ENCODE results near the gene DNAH1. TPM values are rescaled to one million over a fixed set of nuclear protein-coding genes. Genes with fewer than 3 reads are reported as not detected.

Gene DNAH1
- total RNA-seq, 2 donors from 2014 or later, result 24.3 to 35.4 TPM

DNA sequence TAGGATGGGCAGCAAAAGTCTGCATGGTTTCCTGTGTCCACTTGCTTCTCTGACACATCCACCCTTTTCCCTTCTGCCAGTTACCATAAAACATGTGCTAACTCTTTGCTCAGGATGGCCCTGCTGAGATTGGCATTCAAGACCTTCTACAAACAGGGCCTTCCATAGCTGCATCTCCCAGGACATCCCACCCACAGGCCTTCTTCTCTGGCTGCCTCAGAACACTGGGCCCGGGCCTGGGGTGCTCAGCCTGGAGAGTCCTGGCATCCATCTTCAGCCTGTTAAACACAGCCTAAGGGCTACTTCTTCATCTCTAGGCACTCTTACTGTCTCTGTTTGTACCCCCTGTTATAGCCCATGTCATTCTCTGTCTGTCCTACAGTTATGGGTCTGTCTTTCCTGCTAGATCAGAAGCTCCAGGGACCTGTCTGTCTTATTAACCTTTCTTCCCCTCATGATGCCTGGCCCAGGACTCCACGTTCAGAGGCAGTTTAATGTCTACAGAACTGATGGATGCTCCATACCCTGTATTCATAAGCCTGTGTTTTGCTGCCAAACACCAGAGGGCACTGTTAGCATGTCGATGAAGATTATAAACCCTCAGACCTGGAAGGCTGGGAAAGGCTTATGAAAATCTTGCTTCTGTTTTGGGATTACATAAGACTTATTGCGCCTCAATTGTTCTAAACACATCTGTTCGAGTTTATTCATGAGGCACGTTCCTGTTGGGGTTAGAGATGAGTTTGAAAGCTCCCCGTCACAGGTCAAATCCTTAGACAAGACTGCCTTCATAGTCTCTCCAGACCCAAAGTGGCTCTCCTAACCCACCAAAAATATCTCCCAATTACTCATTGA, 112.3 kb downstream of the DNAH1 start:
- Mint-ChIP-seq H3K27ac (no peak overlapping the region), H3K4me1 (ENCODE audit: low read depth in 2 of 2) (no peaks in the 10 kb centered on the region), H3K27me3 (peaks cover 0 to 3% of the 10 kb centered on the region in 2 donors), H3K4me3 (no peak overlapping the region), H3K36me3 (no peaks in the 10 kb centered on the region), H3K9me3 (no peaks in the 10 kb centered on the region)
- DNase-seq (ENCODE audit: low spot score) (peak; percentile 55), ATAC-seq (peak; percentile 62 to 68)

DNA sequence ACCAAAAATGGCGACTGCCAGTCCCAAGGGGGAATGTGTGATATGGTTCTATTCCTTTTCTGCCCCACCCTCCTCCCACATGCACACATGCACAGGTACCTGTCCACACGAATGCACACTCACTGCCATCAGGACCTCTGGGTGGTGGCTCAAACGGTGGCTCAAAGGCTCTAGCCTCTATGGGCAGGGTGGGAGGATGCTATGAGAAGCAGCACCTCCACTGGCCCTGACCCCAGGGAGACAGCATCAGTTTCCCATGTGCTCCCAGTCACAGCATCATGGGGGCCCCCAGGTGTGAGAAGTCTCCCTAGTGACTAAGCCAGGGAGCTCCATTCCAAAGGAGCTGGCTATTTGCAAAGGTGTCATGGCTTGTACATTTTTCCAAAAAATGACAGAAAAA, 112.9 kb downstream of the DNAH1 start:
- ATAC-seq, result no peak
- H3K9me3 Mint-ChIP-seq, result no peaks in the 10 kb centered on the region
- peaks cover 0 to 3% of the 10 kb centered on the region in 2 donors for H3K27me3 Mint-ChIP-seq
- no peak overlapping the region for H3K27ac Mint-ChIP-seq
- peak; percentile 38 for DNase-seq (ENCODE audit: low spot score)
- no peak overlapping the region for H3K4me3 Mint-ChIP-seq
- H3K4me1 Mint-ChIP-seq (ENCODE audit: low read depth in 2 of 2), result no peaks in the 10 kb centered on the region
- H3K36me3 Mint-ChIP-seq, result no peaks in the 10 kb centered on the region

DNA sequence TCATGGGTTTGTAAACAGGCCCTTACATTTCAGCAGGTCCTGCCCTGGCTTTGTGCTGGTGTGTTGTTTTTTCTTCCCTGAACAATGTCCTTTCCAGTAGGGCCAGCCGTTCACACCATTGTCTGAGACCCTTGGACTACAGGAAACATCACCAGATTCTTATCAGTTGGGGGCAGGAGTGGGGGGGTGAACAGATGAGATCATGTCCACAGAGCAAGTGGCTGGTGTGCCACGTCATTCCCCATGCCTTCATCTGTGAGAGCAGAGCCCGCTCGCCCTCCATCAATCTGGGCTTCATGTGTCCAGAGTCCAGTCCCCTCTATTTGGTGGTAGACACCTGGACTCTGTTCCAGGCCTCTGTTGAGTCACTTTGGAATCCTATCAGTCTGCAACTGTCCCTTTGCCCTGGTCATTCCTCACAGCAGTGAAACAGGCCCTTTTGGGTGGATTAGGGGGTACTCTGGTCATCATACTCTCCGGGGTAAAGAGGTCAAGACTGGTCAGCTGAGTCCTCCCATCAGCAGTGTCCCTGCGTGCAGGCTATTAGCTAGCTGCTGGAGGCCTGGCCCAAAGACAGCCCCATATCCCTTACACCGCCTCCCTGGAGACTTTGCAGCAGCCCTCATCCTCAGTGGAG, 113.8 kb downstream of the DNAH1 start:
- peaks cover 0 to 3% of the 10 kb centered on the region in 2 donors for H3K27me3 Mint-ChIP-seq
- peak; percentile 29 for DNase-seq (ENCODE audit: low spot score)
- no peak overlapping the region for H3K4me3 Mint-ChIP-seq
- no peak for ATAC-seq
- H3K27ac Mint-ChIP-seq, result no peak overlapping the region
- H3K9me3 Mint-ChIP-seq, result no peaks in the 10 kb centered on the region
- H3K36me3 Mint-ChIP-seq, result no peaks in the 10 kb centered on the region
- no peaks in the 10 kb centered on the region for H3K4me1 Mint-ChIP-seq (ENCODE audit: low read depth in 2 of 2)

DNA sequence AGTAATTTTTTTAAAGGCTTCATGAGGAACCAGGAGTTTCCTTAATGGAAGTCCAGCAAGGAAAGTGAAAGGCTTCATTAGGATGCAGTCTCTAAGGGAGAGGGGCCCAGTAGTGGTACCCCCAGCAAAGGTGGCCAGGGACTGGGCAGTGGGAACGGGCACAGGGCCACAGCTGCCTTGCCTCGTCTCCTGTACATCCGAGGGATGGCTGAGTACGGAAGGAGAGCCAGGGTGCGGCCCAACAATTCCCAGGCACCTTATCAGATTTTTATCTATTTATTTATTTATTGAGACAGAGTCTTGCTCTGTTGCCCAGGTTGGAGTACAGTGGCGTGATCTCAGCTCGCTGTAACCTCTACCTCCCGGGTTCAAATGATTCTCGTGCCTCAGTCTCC, 114.3 kb downstream of the DNAH1 start:
- DNase-seq (ENCODE audit: low spot score) (peak; percentile 32), ATAC-seq (no peak)
- Mint-ChIP-seq H3K36me3 (no peaks in the 10 kb centered on the region), H3K27ac (no peak overlapping the region), H3K4me3 (no peak overlapping the region), H3K9me3 (no peaks in the 10 kb centered on the region), H3K27me3 (peaks cover 0 to 3% of the 10 kb centered on the region in 2 donors), H3K4me1 (ENCODE audit: low read depth in 2 of 2) (no peaks in the 10 kb centered on the region)

DNA sequence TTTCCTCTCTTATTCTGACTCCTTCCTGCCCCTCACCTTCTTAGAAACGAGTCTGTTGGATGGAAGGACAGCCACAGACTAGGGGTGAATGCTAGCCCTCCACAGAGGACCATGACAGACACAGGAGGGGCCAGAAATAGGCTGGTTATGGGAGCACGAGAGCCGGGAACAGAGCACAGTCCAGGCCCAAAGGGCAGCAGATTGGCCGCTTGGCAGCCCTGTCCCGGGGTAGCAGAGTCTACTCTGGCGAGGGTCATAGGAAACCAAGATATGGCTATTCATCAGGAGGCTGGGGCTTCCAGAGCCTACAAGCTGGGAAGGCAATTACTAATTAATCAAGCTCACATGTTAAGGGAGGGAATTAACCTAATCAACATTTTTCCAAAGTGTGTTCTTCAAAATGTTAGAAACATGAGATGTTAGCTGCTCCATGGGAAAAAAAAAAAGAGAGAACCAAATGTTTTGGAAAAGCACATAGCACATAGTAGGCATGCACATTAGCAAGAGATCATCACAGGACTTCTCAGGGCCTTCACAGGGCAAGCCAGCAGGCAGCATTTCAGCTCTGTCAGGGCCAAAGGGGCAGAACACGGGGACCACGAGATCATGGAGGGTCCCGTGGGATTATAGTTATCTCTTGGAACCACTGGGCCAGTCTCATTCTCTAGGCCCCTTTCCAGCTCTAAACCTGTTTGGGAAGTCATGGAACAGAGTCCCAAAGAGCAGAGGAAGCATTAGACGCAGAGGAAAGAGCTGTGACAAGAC, 115.5 kb downstream of the DNAH1 start:
- Mint-ChIP-seq H3K27me3 (peaks cover 0 to 3% of the 10 kb centered on the region in 2 donors), H3K4me3 (no peak overlapping the region), H3K36me3 (no peaks in the 10 kb centered on the region), H3K9me3 (no peaks in the 10 kb centered on the region), H3K4me1 (ENCODE audit: low read depth in 2 of 2) (no peaks in the 10 kb centered on the region), H3K27ac (no peak overlapping the region)
- DNase-seq (ENCODE audit: low spot score), result no peak
- ATAC-seq, result no peak

DNA sequence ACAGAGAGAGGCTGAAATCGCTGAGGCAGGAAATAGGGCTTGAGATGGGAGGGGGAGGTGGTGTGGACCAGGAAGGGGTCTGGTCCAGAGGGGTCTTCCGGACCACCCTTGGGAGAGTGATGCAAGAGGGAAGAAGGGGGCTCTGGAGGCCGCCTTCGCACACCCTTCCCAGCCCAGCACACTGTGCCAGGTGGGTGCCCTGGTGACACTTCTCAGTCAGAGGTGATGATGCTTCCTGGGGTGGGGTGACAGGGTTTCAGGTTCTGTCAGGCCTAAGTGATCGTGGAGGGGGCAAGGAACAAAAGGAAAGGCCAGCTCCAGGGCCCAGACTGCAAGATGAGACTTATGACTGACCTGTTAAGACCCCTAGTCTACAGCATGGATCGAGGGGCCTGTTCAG, 116.1 kb downstream of the DNAH1 start:
- DNase-seq (ENCODE audit: low spot score) (peak; percentile 56), ATAC-seq (no peak)
- H3K4me3 Mint-ChIP-seq, result no peak overlapping the region
- no peaks in the 10 kb centered on the region for H3K9me3 Mint-ChIP-seq
- H3K4me1 Mint-ChIP-seq (ENCODE audit: low read depth in 2 of 2), result no peaks in the 10 kb centered on the region
- H3K36me3 Mint-ChIP-seq, result no peaks in the 10 kb centered on the region
- H3K27ac Mint-ChIP-seq, result no peak overlapping the region
- H3K27me3 Mint-ChIP-seq, result peaks cover 0 to 3% of the 10 kb centered on the region in 2 donors

DNA sequence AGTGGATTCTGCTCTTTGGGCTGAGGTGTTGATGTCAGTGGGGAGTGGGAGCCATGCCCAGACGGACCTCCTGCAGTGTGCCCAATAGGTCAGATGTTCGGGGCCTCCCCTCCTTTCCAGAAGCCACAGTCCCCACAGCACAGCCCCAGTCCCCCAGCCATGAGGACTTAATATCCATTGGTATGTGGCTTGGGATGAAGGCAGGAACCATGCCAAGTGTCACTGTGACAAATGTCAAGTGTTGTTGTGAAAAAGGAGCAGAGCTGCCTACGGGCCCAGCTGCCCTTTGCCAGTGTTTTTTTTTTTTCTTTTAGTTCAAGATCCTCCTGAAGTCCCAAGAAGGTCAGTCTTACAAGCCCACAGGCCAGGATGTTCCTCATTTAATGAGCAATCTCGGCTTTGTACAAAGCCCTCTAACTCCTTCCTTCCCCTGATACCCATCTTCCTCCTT, 116.6 kb downstream of the DNAH1 start:
- peaks cover 0 to 3% of the 10 kb centered on the region in 2 donors for H3K27me3 Mint-ChIP-seq
- no peak overlapping the region for H3K4me3 Mint-ChIP-seq
- no peaks in the 10 kb centered on the region for H3K4me1 Mint-ChIP-seq (ENCODE audit: low read depth in 2 of 2)
- no peak overlapping the region for H3K27ac Mint-ChIP-seq
- H3K36me3 Mint-ChIP-seq, result no peaks in the 10 kb centered on the region
- peak; percentile 13 for DNase-seq (ENCODE audit: low spot score)
- no peaks in the 10 kb centered on the region for H3K9me3 Mint-ChIP-seq
- no peak for ATAC-seq

DNA sequence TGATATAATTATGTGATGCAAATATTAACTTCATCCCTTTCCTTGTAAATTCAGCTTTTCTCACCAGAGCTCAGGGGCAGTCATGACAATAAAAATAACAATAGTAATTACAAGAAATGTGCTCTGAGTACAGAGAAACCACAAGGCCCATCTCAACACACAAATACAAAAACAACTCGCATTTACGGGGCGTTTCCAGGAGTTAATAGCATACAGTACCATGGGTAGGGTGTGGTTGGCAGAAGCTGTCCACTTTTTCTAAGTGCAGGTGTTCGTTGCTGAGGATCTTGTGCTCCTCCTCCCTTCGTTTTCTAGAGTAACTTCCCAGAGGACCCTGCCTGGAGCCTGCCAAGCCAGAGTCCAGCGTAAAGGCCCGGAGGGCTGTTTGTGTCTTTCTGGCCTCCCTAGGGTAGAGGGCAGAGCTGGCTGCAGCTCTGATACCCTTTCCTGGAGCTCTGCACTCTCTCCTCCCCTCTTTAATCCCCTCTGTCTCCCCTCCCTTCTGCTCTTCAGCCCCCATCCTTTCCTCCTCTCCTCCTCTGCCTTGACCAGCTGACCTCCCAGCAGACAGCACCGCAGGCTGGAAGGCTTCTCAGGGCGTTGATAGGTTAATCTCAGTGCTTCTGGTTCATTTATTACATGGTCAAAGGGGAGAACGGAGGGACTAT, 117.3 kb downstream of the DNAH1 start:
- Mint-ChIP-seq H3K9me3 (no peaks in the 10 kb centered on the region), H3K36me3 (no peaks in the 10 kb centered on the region), H3K27ac (peak overlapping the region in 1 of 2 donors; percentile 1), H3K4me1 (ENCODE audit: low read depth in 2 of 2) (no peaks in the 10 kb centered on the region), H3K27me3 (no peaks in the 10 kb centered on the region), H3K4me3 (no peak overlapping the region)
- no peak for ATAC-seq
- peak; percentile 20 for DNase-seq (ENCODE audit: low spot score)

DNA sequence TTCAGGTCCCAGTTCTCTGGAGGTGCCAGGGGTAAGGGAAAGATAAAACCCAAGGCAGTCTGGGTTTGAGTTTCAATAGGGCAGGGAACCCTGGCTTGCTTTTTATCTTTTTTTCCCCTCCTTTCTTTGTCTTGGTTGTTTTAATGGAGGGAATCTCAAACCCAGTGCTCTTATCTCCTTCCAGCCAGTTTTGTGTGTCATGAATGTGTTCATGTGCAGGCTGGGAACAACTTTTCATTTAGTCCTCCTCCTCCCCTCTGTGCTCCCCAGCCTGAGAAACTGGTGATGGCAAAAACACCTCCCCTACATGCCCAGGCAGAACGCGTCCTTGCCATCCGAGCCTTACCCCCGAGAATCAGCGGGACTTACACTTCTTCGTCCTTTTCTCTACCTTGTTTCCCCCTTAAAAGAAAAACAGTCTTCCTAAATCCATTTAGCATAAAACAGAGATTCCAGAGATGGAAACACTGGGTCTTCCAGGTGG, 117.9 kb downstream of the DNAH1 start:
- Mint-ChIP-seq H3K4me3 (no peak overlapping the region), H3K9me3 (no peaks in the 10 kb centered on the region), H3K27ac (peak overlapping the region in 1 of 2 donors; percentile 1), H3K36me3 (no peaks in the 10 kb centered on the region), H3K4me1 (ENCODE audit: low read depth in 2 of 2) (no peaks in the 10 kb centered on the region), H3K27me3 (no peaks in the 10 kb centered on the region)
- ATAC-seq (no peak), DNase-seq (ENCODE audit: low spot score) (no peak)

DNA sequence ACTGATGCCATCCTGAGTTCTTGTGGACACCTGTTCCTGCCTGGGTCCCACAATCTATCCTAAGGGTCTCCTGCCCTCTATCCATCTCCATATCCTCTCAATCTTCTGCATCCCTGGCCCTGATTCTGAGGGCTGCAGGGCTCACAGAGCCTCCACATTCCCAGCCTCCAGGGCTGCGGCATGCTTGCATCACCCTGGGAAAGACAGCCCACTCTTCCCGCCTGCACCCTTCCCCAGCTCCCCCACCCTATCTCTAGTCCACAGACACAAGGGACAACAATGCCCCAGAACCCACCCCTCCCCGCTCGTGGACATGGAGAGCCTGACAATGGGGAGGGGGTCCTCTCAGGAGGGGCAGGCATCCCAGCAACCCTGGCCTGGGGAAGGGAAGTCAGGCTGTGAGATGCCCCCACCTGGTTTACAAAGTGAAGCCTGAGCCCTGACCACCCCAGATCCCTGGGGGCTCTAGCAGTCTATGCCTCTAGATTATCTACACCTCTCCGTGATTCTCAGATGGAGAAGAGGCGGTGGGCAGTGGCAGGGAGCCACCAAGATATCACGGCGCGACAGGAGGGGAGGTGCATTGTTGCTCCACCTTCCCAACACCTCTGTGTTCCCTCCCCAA, 118.5 kb downstream of the DNAH1 start:
- H3K36me3 Mint-ChIP-seq, result no peaks in the 10 kb centered on the region
- no peak overlapping the region for H3K27ac Mint-ChIP-seq
- H3K27me3 Mint-ChIP-seq, result no peaks in the 10 kb centered on the region
- DNase-seq (ENCODE audit: low spot score) (peak; percentile 31), ATAC-seq (no peak)
- H3K9me3 Mint-ChIP-seq, result no peaks in the 10 kb centered on the region
- H3K4me3 Mint-ChIP-seq, result no peak overlapping the region
- H3K4me1 Mint-ChIP-seq (ENCODE audit: low read depth in 2 of 2), result no peaks in the 10 kb centered on the region

DNA sequence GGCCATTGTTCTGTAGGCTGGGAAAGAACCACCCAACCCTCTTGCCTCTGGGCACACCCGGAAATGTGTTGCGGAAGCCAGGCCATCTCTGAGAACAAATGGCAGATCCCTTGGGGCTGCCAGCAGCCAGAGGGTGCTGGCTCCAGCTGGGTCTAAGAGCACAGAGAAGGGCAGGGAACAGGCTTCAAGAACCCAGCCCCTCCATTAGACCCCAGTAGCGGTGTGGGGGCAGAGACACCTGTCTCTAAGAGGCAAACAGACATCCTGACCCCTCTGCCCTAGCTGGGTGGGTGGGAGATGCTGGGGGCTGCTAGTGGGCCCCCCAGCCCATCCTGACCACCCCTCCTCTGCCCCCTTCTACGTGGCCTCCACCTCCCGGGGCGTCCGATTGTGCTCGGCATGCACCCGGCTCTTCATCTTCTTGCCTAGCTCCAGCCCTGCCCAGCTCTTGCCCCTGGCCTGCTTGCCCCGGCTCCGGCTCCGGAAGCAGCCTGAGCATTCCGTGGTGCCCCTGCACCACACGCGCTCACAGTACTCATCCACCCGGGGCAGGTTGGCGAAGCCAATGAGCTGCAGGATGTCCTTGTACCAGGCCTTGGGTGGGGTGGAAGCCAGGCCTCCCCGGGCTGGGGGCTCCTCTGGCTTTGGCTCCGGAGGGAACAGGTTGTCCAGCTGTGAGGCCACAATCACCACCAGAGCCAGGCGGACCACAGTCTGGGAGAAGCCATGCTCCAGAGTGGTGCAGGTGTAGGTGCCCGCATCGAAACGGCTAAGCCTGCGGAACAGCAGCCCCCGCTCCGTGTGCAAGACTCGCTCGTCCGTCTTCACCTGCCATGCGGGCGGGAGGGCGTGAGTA, 119.4 kb downstream of the DNAH1 start:
- DNase-seq (ENCODE audit: low spot score), result peak; percentile 51
- H3K36me3 Mint-ChIP-seq, result no peaks in the 10 kb centered on the region
- H3K27ac Mint-ChIP-seq, result no peak overlapping the region
- no peaks in the 10 kb centered on the region for H3K9me3 Mint-ChIP-seq
- ATAC-seq, result peak in 1 of 2 donors; percentile 2
- no peaks in the 10 kb centered on the region for H3K27me3 Mint-ChIP-seq
- no peak overlapping the region for H3K4me3 Mint-ChIP-seq
- H3K4me1 Mint-ChIP-seq (ENCODE audit: low read depth in 2 of 2), result no peaks in the 10 kb centered on the region

DNA sequence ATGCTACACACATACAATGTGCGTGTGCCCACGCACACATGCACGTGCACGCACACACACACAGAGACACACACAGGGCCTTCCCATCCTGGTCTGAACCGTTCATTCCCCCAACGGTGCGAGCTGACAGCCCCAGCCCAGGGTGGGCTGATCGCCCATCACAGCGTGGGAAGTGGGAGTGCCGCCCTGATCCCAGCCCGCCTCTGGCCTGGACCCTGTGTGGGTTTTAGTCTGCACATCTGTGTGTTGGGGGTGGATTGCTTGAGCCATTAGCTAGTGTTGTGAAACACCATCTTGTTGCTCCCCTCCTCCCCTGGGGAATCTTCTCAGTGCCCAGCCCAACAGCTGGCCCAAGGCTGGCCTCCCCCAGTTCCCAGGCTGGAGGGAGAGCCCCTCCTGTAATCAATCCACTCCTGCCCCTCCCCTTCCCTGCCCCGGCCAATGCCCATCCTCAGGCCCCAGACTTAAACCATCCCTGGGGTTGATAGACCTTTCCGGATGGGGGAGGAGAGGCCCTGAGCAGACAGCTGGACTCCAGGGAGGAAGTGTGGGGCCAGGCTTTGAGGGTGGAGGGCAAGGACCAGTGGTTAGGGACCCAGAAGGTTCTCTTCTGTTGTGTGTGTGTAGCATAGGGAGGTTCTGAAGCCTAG, 120.5 kb downstream of the DNAH1 start:
- Mint-ChIP-seq H3K36me3 (no peaks in the 10 kb centered on the region), H3K4me3 (no peak overlapping the region), H3K27ac (no peak overlapping the region), H3K4me1 (ENCODE audit: low read depth in 2 of 2) (no peaks in the 10 kb centered on the region), H3K27me3 (no peaks in the 10 kb centered on the region), H3K9me3 (no peaks in the 10 kb centered on the region)
- DNase-seq (ENCODE audit: low spot score), result no peak
- ATAC-seq, result no peak

Measured in natural killer cell treated with Interleukin-12 subunit alpha and Interleukin-12 subunit beta and Interleukin-15 and Interleukin-18, amount 100 ng/mL, for 72 hours (primary cell).